ENCODE data around the gene CD96. TPM values are rescaled to one million over a fixed set of nuclear protein-coding genes. Genes with fewer than 3 reads are reported as not detected.

CD96 gene
- total RNA-seq, 2 donors from 2014 or later = not detected

GRCh38 chr3:111653766-111654165 is 111.8 kb downstream of the CD96 start:
- Histone ChIP-seq H3K4me1 (ENCODE audit: control insufficient read depth, insufficient read depth, low read length) (no peaks in the 10 kb centered on the region), H3K9me3 (ENCODE audit: control insufficient read depth, low read length) (no peaks in the 10 kb centered on the region), H3K36me3 (ENCODE audit: control insufficient read depth, insufficient read depth, low read length) (no peaks in the 10 kb centered on the region), H3K27me3 (ENCODE audit: control insufficient read depth, insufficient read depth, low read length, poor library complexity, severe bottlenecking) (no peaks in the 10 kb centered on the region), H3K27ac (ENCODE audit: low read depth, low read length) (no peak overlapping the region), H3K4me3 (ENCODE audit: low read length) (no peak overlapping the region), H3K9ac (ENCODE audit: extremely low read depth, low read length, poor library complexity, severe bottlenecking) (no peak overlapping the region)
- Mint-ChIP-seq H3K27me3 (ENCODE audit: insufficient read depth) (no peaks in the 10 kb centered on the region), H3K4me3 (no peak overlapping the region), H3K4me1 (no peaks in the 10 kb centered on the region), H3K9me3 (no peaks in the 10 kb centered on the region), H3K36me3 (ENCODE audit: low read depth) (no peaks in the 10 kb centered on the region), H3K27ac (no peak overlapping the region)
- DNase-seq = no peak
- WGBS, 2 experiments (ENCODE audit: insufficient coverage in 1 of 2, insufficient read length in 1 of 2) = 90 to 94% methylated on average over 2 of the region's 2 CpGs
- no peak for TF ChIP-seq CTCF (conservative IDR thresholded peaks at IDR 0.05)

- Histone ChIP-seq H3K9ac (ENCODE audit: extremely low read depth, low read length, poor library complexity, severe bottlenecking) (no peak overlapping the region), H3K36me3 (ENCODE audit: control insufficient read depth, insufficient read depth, low read length) (no peaks in the 10 kb centered on the region), H3K27ac (ENCODE audit: low read depth, low read length) (no peak overlapping the region), H3K4me1 (ENCODE audit: control insufficient read depth, insufficient read depth, low read length) (no peaks in the 10 kb centered on the region), H3K9me3 (ENCODE audit: control insufficient read depth, low read length) (peaks cover 31% of the 10 kb centered on the region), H3K27me3 (ENCODE audit: control insufficient read depth, insufficient read depth, low read length, poor library complexity, severe bottlenecking) (no peaks in the 10 kb centered on the region), H3K4me3 (ENCODE audit: low read length) (no peak overlapping the region)
- Mint-ChIP-seq H3K27me3 (ENCODE audit: insufficient read depth) (no peaks in the 10 kb centered on the region), H3K4me3 (no peak overlapping the region), H3K36me3 (ENCODE audit: low read depth) (peaks cover 4% of the 10 kb centered on the region), H3K27ac (no peak overlapping the region), H3K4me1 (no peaks in the 10 kb centered on the region), H3K9me3 (peaks cover 42% of the 10 kb centered on the region)
- DNase-seq = no peak
- no peak for TF ChIP-seq CTCF (conservative IDR thresholded peaks at IDR 0.05)
- 93 to 100% methylated on average over 2 to 3 of the region's 3 CpGs for WGBS, 2 experiments (ENCODE audit: insufficient coverage in 1 of 2, insufficient read length in 1 of 2)
Observed at GRCh38 chr3:111662012-111662411, 120.0 kb downstream of the CD96 start.

GRCh38 chr3:111662907-111663306 is 120.9 kb downstream of the CD96 start:
- H3K4me3 ChIP-seq (ENCODE audit: low read length) = no peak overlapping the region
- Mint-ChIP-seq H3K4me3 (no peak overlapping the region), H3K27me3 (ENCODE audit: insufficient read depth) (no peaks in the 10 kb centered on the region), H3K27ac (no peak overlapping the region), H3K4me1 (no peaks in the 10 kb centered on the region), H3K9me3 (peaks cover 42% of the 10 kb centered on the region), H3K36me3 (ENCODE audit: low read depth) (peaks cover 4% of the 10 kb centered on the region)
- no peaks in the 10 kb centered on the region for H3K4me1 ChIP-seq (ENCODE audit: control insufficient read depth, insufficient read depth, low read length)
- 88 to 90% methylated on average over 2 to 3 of the region's 3 CpGs for WGBS, 2 experiments (ENCODE audit: insufficient coverage in 1 of 2, insufficient read length in 1 of 2)
- no peak overlapping the region for H3K27ac ChIP-seq (ENCODE audit: low read depth, low read length)
- no peak for DNase-seq
- peaks cover 31% of the 10 kb centered on the region for H3K9me3 ChIP-seq (ENCODE audit: control insufficient read depth, low read length)
- H3K27me3 ChIP-seq (ENCODE audit: control insufficient read depth, insufficient read depth, low read length, poor library complexity, severe bottlenecking) = no peaks in the 10 kb centered on the region
- no peak overlapping the region for H3K9ac ChIP-seq (ENCODE audit: extremely low read depth, low read length, poor library complexity, severe bottlenecking)
- no peaks in the 10 kb centered on the region for H3K36me3 ChIP-seq (ENCODE audit: control insufficient read depth, insufficient read depth, low read length)
- no peak for TF ChIP-seq CTCF (conservative IDR thresholded peaks at IDR 0.05)

Measured in endodermal cell (in vitro differentiated cells).